OCI-LY7 (cell line): ENCODE results near the gene NR1H4. TPM values are rescaled to one million over a fixed set of nuclear protein-coding genes. Genes with fewer than 3 reads are reported as not detected.

Experiments used
- BruUV-seq: library from RNA; stranded (reverse); fragments of 400-500 nt; replicated peaks from 2 replicates; lab custom pipeline; 2021; lab: Mats Ljungman, UMichigan
- CTCF ChIA-PET: fragments of 300-600 bp; sonication (Branson Sonifier 250); formaldehyde crosslinking; loops from one replicate; lab custom pipeline; 2022; ENCODE audit warnings: antibody characterized with exemption; ENCODE audit not compliant: unreplicated experiment; lab: Charles Lee
- POLR2A ChIA-PET: fragments of 300-600 bp; sonication (Branson Sonifier 250); formaldehyde crosslinking; loops from one replicate; lab custom pipeline; 2022; ENCODE audit warnings: antibody characterized with exemption; lab: Charles Lee
- DNase-seq: peaks from one replicate; pipeline ENCODE4 v3.0.0-alpha.2; 2015; ENCODE audit warnings: low spot score
- H2AFZ ChIP-seq: fragments of 200-600 bp; sonication (generic), shearing (Covaris generic); 2 replicates; pipeline ENCODE4 v1.6.1; 2014; ENCODE audit warnings: mild to moderate bottlenecking, antibody characterized with exemption, low read length, moderate library complexity
- H3K27ac ChIP-seq: fragments of 200-600 bp; sonication (generic); 2 replicates; pipeline ENCODE4 v1.5.1; 2014; ENCODE audit warnings: mixed run types, low read depth, mild to moderate bottlenecking, moderate library complexity, low read length, inconsistent platforms; ENCODE audit not compliant: poor library complexity, severe bottlenecking
- H3K36me3 ChIP-seq: fragments of 200-600 bp; sonication (generic); 2 replicates; pipeline ENCODE4 v1.6.1; 2014; ENCODE audit warnings: mild to moderate bottlenecking, antibody characterized with exemption, low read length, moderate library complexity, mixed read lengths; ENCODE audit not compliant: insufficient read depth
- H3K4me1 ChIP-seq: fragments of 200-600 bp; sonication (generic); 2 replicates; pipeline ENCODE4 v1.5.1; 2014; ENCODE audit warnings: mild to moderate bottlenecking, low read length; ENCODE audit not compliant: insufficient read depth, poor library complexity, severe bottlenecking
- H3K4me2 ChIP-seq: fragments of 200-600 bp; sonication (generic); 2 replicates; pipeline ENCODE4 v1.6.1; 2014; ENCODE audit warnings: mild to moderate bottlenecking, low read length
- H3K4me3 ChIP-seq: fragments of 200-600 bp; sonication (generic); 2 replicates; pipeline ENCODE4 v1.5.1; 2014; ENCODE audit warnings: mild to moderate bottlenecking, low read depth, low read length; ENCODE audit not compliant: poor library complexity, severe bottlenecking
- H3K79me2 ChIP-seq: fragments of 200-600 bp; sonication (generic); 2 replicates; pipeline ENCODE4 v1.6.1; 2016; ENCODE audit warnings: low read depth, mild to moderate bottlenecking, low read length, moderate library complexity, mixed read lengths; ENCODE audit not compliant: insufficient read depth
- H3K9me2 ChIP-seq: fragments of 200-600 bp; sonication (generic); 2 replicates; pipeline ENCODE4 v1.6.1; 2016; ENCODE audit warnings: mild to moderate bottlenecking, low read length, mixed read lengths; ENCODE audit not compliant: insufficient read depth
- H3K9me3 ChIP-seq: fragments of 200-600 bp; sonication (generic); 2 replicates; pipeline ENCODE4 v1.6.1; 2014; ENCODE audit warnings: mild to moderate bottlenecking, mixed run types, low read length, mixed read lengths
- H4K20me1 ChIP-seq: fragments of 200-600 bp; sonication (generic); 2 replicates; pipeline ENCODE4 v1.6.1; 2014; ENCODE audit warnings: mild to moderate bottlenecking, antibody characterized with exemption, low read length, moderate library complexity, mixed read lengths; ENCODE audit not compliant: insufficient read depth
- EZH2phosphoT487 ChIP-seq: fragments of 200-600 bp; sonication (generic); IDR thresholded peaks from 2 replicates; pipeline ENCODE4 v1.6.1; 2018; ENCODE audit warnings: low read depth, borderline replicate concordance, mild to moderate bottlenecking, mixed run types, antibody characterized with exemption, low read length, moderate library complexity, mixed read lengths
- intact Hi-C: fragments of 100-400 bp; cut with micrococcal nuclease; formaldehyde crosslinking; loops from one replicate; pipeline ENCODE4 v1.10.0; 2022; ENCODE audit not compliant: unreplicated experiment
- total RNA-seq, 2 experiments: library from RNA; depleted of rRNA in 1 of 2; stranded (reverse); fragments of >200 nt in 1 of 2; shearing (Covaris generic) in 1 of 2; gene quantifications; 2 replicates each; pipeline ENCODE4 v1.2.3, GENCODE V29; 2014 to 2022
- TF ChIP-seq, protein P1 (sequence below): fragments of 200-600 bp; sonication (generic); conservative IDR thresholded peaks from 2 replicates; pipeline ENCODE4 v1.5.1; 2014; ENCODE audit warnings: mild to moderate bottlenecking, antibody characterized with exemption, low read length, moderate library complexity, mixed read lengths

The NR1H4 gene
- total RNA-seq, 2 experiments from 2014 or later, result 7.1 TPM; not detected in 1

DNA sequence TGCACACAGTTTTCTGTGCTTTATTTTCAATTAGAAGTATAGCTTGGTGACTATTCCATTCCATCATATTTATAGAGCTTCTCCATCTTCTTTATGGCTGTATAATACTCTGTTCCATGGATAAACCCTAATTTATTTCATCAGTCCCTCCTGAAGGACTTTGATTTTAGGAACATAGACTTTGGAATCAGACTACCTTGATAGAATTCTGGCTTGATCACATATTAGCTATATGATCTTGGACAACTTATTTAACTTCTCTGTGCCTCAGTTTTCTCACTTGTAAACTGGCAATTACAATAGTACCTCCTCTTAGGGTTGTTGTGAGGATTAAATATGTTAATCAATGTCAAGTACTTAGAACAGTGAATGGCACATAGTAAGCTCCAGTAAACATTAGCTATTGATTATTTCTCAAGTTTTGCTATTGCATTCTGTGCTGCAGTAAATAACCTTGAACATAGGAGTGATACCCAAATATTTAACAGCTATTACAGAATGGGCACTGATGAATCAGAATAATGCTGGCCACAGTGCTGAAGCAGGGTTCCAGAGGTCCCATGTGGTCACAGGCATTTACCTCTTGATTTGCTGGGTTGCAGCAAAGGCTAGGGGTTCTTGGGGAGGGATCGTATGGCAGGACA is 12.2 kb upstream of the NR1H4 start:
- TF ChIP-seq EZH2phosphoT487, result no peak
- TF ChIP-seq, protein P1, sequence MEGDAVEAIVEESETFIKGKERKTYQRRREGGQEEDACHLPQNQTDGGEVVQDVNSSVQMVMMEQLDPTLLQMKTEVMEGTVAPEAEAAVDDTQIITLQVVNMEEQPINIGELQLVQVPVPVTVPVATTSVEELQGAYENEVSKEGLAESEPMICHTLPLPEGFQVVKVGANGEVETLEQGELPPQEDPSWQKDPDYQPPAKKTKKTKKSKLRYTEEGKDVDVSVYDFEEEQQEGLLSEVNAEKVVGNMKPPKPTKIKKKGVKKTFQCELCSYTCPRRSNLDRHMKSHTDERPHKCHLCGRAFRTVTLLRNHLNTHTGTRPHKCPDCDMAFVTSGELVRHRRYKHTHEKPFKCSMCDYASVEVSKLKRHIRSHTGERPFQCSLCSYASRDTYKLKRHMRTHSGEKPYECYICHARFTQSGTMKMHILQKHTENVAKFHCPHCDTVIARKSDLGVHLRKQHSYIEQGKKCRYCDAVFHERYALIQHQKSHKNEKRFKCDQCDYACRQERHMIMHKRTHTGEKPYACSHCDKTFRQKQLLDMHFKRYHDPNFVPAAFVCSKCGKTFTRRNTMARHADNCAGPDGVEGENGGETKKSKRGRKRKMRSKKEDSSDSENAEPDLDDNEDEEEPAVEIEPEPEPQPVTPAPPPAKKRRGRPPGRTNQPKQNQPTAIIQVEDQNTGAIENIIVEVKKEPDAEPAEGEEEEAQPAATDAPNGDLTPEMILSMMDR, result no peak
- H3K36me3 ChIP-seq, result no peaks in the 10 kb centered on the region
- BruUV-seq, result no TSS peak
- H3K9me3 ChIP-seq, result no peaks in the 10 kb centered on the region
- no peaks in the 10 kb centered on the region for H3K79me2 ChIP-seq
- no peaks in the 10 kb centered on the region for H3K9me2 ChIP-seq
- H2AFZ ChIP-seq, result no peak overlapping the region
- H4K20me1 ChIP-seq, result no peaks in the 10 kb centered on the region
- ChIA-PET POLR2A (interaction anchor here (0.6 kb wide), 1 partner anchor 12 kb away, joined by 3 read pairs; no protein-coding TSS in a partner anchor), CTCF (no interaction called here)
- H3K4me3 ChIP-seq, result no peak overlapping the region
- DNase-seq, result no peak
- H3K27ac ChIP-seq, result no peak overlapping the region
- intact Hi-C loops, result no loop called here
- H3K4me2 ChIP-seq, result no peak overlapping the region
- H3K4me1 ChIP-seq, result no peaks in the 10 kb centered on the region

DNA sequence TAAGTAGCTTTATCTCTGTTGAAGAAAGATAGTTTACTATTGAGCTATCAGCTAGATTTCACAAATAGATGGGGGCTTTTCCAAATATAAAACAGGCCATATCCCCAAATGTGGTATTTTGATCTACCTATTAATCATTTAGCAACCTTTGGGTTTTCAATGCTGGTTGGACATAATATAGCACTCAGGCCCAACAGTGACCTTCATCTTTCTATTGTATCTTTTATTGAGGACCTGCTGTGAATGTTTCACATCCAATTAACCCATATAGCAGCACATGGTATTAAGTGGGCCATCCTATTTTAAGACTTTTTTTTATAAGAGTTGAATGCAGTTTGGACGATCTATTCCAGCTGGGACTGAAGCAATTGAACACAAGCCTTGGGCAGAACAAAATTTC is 10.0 kb upstream of the NR1H4 start:
- DNase-seq, result no peak
- H3K36me3 ChIP-seq, result no peaks in the 10 kb centered on the region
- H3K4me3 ChIP-seq, result no peak overlapping the region
- intact Hi-C loops, result no loop called here
- no peaks in the 10 kb centered on the region for H3K9me3 ChIP-seq
- H3K9me2 ChIP-seq, result no peaks in the 10 kb centered on the region
- POLR2A ChIA-PET, result interaction anchor here (1.0 kb wide), 1 partner anchor 31 kb away, joined by 4 read pairs; no protein-coding TSS in a partner anchor
- CTCF ChIA-PET, result no interaction called here
- BruUV-seq, result no TSS peak
- H4K20me1 ChIP-seq, result no peaks in the 10 kb centered on the region
- H3K4me1 ChIP-seq, result no peaks in the 10 kb centered on the region
- no peak for TF ChIP-seq EZH2phosphoT487
- TF ChIP-seq, protein P1, result no peak
- no peak overlapping the region for H3K4me2 ChIP-seq
- no peak overlapping the region for H2AFZ ChIP-seq
- no peak overlapping the region for H3K27ac ChIP-seq
- no peaks in the 10 kb centered on the region for H3K79me2 ChIP-seq

DNA sequence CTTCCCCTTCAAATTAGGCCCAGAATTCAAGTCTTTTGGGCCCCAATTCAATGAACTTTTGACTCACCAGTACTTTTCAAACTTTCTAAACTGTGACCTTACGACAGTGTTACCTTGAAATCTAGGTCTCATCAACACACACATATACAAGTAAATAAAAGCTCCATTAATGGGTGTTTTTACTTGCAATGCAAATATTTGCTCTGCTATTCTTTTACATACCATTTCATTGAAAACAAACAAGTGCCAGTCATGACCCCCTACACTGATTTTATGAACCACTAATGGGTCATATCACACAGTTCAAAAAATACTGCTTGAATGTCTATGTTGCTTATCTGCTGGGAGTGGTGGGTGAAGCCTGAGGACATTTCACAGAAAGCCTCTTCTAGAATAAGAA is 9.1 kb upstream of the NR1H4 start:
- H2AFZ ChIP-seq, result no peak overlapping the region
- H3K27ac ChIP-seq, result no peak overlapping the region
- H3K4me2 ChIP-seq, result no peak overlapping the region
- no peak for DNase-seq
- H3K4me1 ChIP-seq, result no peaks in the 10 kb centered on the region
- H3K9me2 ChIP-seq, result no peaks in the 10 kb centered on the region
- TF ChIP-seq, protein P1, result no peak
- CTCF ChIA-PET, result no interaction called here
- no TSS peak for BruUV-seq
- no peaks in the 10 kb centered on the region for H4K20me1 ChIP-seq
- intact Hi-C loops, result no loop called here
- POLR2A ChIA-PET, result no interaction called here
- H3K36me3 ChIP-seq, result no peaks in the 10 kb centered on the region
- H3K4me3 ChIP-seq, result no peak overlapping the region
- no peaks in the 10 kb centered on the region for H3K79me2 ChIP-seq
- H3K9me3 ChIP-seq, result no peaks in the 10 kb centered on the region
